HG03066 (cell line): Measurements from ENCODE around the gene CCR7.

Experiments
- ATAC-seq: cut with Tn5 transposase; IDR thresholded peaks from one replicate; pipeline ENCODE4 v1.9.1; 2021; ENCODE audit warnings: low read depth; ENCODE audit not compliant: unreplicated experiment

The CCR7 gene, protein sequence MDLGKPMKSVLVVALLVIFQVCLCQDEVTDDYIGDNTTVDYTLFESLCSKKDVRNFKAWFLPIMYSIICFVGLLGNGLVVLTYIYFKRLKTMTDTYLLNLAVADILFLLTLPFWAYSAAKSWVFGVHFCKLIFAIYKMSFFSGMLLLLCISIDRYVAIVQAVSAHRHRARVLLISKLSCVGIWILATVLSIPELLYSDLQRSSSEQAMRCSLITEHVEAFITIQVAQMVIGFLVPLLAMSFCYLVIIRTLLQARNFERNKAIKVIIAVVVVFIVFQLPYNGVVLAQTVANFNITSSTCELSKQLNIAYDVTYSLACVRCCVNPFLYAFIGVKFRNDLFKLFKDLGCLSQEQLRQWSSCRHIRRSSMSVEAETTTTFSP

DNA sequence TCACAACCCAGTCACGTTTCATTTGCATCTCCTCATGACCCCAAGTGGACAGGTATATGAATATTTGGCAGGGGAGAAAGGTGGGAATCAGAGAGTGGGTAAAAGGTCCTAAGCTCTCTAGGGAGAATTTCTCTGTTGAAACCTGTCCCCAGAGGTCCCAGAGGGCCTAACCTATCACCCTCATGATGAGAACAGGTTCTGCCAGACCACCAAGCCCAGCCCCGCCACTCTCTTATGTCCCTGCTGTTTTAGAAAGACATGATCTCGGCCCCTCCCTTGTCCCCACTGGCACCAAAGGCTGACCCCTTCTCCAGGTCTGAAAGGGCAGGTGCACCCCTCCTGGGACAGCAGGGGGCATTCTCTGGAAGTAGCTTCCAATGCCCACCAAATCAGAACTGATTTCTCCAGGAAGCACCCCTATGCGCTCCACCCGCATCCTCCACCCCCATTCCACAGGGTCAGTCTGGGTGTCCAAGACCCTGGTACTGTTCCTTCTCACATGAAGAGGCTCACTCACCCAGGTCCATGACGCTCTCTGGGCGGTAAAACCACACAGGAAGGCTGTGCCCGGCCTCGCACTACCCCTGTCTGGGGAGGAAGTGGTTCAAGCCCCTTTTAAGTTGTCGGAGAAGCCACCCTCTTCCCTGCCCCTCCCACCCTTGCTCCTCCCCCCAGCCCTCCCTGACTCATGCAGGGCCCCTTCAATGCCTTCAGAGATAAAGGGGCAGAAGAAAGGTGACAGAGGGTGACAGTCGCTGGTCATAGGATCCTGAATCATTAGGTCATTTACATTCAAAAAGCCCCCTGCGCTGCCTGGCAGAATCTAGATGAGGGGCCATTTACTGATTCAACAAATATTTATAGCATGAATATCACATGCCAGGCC, at the start of gene CCR7:
CCR7 (minus strand) TSS at position 590 of the 886 bp plus-strand sequence; CDS start at position 527, 63 bp downstream.
- no peak for ATAC-seq

DNA sequence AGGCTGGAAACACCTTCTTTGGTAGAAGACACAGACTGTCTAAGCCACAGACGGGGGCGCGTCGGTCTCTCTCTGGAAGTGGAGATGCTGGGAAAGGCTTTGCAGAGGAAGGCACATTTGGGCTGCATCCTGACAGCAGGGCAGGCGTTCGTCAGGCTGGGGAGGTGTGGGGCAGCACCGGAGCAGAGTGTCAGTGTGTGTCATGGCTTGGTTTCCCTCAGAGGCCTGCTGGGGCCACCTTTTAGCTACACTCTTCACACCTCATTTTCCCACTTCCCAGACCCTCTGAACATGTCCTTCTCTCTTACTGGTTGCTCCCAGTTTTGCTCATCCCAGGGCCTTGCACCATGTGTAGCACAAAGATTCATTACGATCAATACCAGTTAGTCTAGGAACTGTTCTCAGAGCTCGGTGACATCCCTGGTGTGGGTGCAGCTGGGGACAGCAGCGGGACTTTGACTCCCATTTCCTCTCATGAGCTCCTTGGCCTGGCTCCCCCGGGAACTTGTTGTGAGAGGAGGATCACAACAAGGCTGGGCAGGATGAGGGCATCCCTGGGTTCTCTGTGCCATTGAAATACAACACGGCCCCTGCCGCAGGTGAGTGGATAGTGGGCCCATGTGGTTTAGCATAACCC, 49.3 kb upstream of the CCR7 start:
- no peak for ATAC-seq

DNA sequence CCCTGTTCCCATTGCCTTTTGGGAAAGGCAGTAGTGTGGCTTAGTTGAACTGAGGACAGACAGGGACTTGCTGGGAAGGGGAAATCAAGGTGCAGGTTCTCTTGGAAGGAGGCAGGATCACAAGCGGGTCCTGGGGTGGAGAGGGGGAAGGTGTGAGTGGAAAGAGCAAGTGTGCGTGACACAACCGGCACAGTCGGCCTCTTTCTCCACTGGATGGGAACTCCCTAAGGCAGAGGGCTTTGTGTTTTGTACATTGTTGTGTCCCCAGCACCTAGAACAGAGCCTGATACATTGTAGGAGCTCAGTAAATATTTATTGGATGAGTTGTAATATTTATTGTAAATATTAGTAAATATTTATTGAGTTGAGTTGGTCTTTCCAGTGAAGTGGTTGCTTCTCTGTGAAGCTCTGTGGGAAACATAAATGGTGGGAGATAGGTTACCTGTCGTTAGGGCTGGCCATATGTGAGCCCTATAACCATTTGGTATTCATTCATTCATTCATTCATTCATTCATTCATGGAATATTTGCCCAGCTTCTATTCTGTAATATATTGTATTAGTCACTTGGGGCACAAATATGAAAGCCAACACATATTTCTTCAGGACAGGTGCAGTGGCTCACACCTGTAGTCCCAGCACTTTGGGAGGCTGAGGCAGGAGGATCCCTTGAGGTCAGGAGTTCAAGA, 48.3 kb upstream of the CCR7 start:
- no peak for ATAC-seq

DNA sequence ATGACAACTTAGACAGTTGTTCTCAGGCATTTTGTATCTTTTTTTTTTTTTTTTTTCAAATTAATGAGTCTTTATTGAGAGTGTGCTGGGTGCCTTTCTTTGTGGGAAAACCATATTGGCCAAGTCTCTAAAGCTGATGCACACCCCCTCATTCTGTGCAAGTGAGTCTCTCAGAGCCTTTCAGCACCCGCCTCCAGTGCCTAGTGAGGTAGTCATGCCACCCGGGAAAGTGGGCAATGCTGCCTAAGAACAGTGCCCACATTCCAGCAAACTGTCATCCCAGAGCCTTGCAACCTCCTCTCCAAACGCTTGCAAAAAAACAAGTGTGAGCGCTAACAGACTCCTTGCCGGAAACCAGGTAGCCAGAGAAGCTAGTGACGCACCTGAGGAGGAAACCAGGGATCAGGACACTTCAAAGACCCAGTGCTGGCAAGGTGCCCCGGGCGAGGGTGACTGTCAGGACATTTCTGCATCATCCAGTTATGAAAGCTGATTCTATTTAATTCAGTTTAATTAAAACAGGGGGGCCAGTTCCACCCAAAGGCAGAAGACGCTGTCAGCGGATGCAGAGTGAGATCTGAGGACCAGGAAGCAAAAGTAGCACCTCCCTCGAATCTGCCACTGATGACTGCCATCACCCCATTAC, 47.5 kb upstream of the CCR7 start:
- no peak for ATAC-seq

DNA sequence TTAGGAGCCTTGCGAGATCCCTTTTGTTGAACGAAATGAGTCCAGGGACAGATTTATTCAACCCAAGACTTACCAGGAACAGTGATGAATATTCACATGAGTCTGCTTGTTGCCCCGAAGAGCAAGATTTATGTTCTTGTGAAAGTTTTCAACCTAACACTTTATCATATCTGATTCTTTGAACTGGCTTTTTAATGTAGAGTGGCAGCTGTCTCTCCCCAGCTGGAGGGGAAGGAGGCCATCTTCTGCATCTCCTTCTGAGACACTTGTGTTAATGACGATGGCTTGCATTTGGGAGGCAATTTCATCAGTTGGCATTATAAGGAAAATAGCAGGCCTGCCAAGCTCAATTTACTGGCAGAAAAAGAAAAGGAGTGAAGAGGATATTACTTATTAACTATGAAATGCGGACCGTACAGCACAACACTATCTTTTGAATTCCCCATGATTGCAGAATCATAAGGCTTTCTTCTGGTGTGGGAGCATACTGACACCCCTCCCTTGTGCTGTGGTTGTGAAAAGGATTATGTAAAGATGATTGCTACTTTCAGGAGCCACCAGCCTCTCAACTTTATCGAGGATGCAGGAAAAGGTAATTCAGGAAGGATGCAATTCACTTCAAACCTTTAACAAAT, 46.7 kb upstream of the CCR7 start:
- no peak for ATAC-seq

DNA sequence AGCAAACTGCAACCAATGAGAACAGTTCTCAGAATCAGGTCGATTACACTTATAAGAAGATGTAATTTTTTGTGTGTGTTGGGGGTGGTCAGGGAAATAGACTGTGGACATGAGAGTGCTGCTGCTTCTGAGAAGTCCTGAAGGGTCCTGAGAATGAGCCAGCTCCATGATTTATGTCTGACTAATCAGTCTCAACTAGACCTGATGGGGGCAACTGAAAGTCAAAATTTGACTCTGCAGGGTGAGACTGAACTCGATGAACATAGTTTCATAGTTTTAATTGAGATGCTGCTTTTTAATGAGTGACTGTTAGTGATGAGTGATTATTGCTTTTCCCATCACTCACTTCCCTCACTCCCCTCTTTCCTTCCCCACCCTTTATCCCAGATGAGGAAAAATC, 45.1 kb upstream of the CCR7 start:
- no peak for ATAC-seq

DNA sequence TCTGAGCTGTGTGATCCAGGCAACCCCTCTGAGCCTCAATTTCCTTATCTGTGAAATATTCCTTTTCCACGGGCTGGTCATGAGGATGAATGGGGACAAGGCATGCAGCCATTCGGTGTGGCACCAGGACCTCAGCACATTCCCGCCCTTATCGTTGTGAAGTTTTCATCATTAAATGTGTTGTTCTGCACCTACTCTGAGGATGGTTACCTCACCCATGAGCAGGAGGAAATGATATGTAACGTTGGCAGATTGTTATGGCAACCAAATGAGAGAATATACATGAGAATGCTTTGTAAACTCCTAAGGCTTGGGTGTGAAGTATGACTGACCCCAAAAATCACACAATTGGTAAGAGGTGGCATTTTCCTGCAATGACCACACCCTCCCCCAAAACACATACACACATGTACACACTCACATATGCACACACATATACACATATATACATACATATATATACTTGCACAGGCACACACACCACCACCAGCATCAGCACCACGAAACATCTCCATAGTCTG, 42.8 kb upstream of the CCR7 start:
- ATAC-seq, result no peak

DNA sequence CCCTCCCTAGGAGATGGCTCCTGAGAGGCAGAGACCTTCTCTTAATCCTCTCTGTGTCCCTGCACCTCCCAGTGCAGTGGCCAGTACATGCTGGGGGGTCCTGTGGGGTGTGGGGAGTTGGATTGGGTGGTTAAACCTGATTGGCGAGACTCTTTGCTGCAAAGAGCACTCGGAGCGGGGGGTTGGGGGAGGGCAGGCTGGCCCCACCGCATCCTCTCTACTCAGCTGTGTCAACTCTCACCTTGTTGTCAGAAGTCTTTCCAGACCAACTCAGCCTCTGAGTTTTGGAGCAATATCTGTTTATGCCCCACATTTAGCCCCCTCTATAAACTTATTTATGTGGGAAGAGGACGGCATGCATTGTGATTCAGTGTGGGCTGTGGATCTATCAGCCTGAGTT, 42.4 kb upstream of the CCR7 start:
- ATAC-seq, result no peak

DNA sequence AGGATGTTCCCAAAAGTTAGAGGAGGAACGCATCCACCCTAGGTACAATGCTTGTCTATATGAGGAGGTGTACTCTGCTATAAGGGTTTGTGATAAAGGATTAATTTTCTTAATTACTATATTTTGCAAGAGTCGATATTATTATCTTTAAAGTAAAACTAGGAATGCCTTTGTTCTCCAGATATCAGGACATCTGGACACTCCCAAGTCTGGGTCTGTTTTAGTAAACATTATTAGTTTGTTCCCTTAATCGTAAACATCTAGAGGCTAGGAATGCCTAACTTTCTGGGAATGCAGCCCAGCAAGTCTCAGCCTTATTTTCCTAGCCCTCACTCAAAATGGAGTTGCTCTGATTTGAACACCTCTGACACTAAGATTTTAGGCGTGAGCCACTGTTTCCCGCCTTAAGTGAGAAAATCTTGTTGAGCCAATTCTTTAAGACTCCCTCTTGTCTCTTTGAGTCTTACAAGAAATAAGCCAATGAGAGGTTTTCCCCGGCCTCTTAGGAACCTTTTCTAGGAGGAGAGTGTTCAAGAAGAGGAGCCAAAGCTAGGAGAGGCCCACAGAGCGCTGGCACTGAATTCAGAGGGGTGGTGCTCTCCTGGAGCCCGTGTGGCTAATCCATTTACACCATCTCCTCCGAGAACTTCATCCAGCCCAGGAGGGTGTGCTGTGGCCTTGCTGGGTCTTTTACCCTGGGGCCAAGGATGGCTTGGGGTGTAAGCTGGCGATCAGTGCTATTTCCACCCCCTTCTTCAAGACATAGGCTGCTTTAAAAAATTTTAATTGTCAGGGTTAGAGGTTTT, 41.5 kb upstream of the CCR7 start:
- ATAC-seq, result no peak

DNA sequence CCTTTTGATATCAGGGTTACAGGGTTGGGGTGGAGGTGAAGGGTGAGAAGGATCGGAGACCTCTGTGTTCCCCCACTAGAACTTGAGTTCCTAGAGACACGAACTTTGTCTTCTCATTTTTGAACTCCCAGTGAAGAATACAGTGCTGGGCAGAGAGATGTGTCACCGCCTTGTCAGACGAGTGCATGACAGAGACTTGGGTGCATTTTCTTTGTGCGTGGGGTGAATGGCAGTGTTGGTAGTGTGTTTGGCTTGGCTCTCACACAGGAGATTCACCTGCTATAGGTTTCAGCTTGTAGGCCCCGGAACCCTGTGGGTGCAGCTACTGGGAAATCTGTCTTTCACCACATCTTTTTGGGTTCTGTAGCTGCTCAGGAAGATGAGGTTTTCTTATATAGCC, 40.0 kb upstream of the CCR7 start:
- ATAC-seq, result no peak

DNA sequence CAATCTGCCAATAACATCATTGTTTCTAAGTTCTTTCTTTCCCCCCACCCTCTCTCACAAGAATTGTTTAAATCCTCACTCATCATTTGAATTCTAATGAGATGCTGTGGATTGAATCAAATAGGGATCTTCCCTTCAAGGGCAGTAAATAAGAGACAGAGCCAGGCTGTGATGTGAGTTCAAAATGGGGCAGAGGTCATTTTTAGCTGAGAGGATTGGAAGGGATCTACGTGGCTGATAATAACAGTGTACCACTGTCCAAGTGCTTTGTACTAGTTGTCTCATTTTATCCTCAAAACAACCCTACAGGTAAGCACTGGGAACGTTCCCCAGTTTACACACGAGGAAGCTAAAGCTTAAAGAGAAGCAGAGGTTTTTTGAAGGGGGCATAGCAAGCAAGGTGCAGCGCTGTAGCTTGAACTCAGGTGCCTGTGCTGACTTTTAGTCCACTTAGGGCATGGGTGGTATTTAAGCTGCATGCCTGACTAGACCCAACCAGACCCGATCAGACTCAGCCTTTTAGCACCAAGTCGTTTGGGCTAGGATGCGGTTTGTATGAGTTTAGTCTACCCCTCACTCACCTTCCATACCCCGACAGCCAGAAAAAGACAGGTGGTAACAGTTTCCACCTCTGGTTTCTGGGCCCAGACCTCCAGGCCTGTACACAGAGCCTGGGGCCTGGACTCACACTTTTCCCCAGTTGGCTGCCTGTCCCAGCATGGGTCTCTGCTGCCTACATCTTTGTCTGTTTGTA, 39.2 kb upstream of the CCR7 start:
- no peak for ATAC-seq

DNA sequence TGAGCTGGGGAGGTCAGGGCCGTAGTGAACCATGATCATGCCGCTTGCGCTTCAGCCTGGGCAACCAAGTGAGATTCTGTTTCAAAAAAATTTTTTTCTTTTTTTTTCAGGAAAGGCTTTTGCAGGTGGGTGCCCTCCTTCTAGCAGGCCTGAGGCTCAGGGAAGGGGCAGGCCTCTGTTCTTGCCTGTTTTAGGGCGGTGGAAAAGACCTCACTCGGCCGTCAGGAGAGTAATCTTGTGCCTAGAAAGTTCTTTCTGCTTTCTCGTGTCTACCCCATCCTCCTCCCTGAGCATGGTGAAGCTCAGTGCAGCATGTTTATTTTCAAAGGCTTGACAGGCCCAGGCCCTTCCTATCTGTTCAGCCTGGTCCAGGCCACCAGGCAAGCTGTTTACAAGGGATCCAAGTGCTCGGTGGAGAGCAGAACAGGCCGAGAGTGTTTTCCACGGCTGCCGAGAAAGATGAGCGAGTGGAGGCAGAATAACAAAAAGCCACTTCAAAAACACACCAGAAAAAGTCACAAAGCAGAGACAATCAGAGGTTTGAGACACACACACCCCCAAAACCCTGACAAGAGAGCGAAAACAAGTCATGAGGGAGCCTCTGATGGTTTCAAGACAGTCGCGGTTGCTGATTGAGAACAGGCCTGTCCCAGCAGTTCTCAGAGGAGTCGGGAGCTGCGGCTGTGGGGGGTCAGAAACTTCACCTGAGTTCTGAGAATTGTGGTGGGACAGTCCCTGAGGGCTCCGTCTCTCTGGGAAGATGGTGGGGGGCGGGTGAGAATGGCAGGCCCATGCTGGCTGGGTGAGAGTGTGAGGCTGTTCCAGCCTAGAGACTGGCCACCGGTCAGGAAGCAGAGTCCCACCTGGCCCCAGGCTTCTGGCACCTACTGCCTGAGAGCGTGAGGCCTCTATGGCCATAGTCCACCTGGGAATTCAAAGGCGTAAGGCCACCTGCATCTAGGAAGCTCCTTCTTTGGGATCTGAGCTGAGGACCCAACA, 37.5 kb upstream of the CCR7 start:
- ATAC-seq, result no peak

DNA sequence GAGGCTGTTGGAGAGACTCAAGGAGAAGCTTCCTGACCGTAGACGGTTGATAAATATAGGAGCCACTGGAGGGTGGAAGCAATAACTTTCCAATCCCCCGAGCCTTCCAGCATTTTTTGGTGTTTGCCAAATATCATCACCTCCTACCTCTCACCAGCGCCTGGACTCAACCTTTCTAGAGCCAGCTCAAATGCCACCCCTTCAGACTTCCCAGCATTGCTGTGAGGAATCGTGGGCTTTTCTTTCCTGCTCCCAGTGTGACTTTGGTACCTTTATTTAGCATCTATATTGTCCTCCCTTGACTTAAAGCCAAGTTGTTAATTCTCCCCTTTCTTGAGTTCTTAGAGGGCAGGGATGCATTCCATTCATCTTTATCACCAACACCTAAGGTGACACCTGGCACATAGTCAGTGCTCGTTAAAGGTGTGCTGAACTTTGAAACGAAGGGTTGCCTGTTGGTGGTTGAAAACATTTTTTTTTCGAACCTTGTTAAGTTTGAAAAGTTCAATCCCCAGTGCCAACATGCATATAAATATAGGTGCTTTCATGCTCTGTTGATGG, 35.3 kb upstream of the CCR7 start:
- ATAC-seq, result no peak

DNA sequence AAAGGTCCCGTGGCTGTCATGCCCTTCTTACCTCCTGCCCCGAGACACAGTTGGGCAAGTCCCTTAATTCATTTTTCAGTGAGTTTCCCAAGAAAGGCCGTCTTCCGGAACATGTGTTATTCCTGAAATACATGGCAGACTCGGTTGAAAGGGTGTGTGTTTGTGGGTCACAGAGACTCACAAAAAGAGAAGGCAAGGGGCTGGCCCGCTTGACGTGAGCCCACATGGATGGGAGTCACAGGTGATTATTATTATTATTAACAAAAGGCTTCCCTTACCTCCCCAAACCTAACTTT, 34.1 kb upstream of the CCR7 start:
- ATAC-seq, result no peak

DNA sequence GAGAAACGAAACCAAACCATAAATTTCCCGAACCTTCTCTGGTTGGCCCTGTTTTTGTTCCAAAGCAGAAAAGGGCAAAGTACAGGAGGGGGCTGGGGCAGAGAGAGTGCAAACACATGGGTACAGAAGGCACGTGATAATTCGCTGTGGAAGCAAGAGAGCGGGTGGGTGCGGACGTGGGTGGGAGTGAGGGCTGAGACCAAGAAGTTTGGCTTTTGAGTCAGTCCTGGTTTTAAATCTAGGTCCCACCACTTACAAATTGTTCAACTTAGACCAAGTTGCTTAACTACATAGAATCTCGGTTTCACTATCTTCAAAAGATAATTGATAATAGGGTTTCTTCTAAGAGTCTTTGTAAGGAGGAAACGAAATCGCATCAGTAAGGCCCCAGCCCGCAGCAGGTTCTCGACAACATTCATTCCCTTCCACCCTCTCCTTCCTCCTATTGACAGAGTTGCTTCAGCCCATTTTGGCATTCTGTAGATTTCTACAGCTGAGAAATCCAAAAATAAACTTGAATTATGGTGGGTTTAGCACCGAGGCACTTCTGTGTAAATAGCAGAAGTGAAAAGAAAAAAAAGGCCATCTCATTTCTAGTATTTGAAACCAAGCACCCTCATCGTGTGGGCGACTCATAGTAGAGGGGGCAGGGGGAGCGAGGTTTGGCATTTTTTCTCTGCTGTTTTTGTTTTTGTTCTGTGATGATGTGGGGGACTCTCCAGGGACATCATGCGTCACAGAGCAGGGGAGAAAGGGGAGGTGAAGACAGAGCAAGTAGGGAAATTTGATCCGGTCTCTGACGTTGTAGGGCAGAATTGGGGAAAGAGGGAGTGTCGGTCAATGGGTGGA, 33.6 kb upstream of the CCR7 start:
- peak; percentile 63 for ATAC-seq

DNA sequence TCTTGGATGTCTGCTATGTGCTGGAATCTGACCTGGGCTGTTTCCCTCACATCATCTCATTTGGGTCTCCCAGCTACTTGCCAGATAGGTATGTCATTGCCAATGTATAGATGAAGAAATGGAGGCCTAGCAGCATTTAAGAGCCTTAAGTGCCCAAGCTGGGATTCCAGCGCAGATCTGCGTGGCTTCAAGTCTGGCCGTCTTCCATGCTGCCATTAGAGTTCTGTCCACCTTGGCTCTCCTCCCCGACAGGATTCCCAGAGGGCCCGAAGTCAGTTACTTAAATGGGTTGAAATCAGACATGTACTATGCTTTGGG, 33.0 kb upstream of the CCR7 start:
- ATAC-seq, result no peak
